HS-27A (cell line): Measurements from ENCODE around the gene ENTPD8.
"Not testable (repeated sequence)": the region's sequence is repeated elsewhere in the genome, so short reads cannot be mapped to it uniquely, and the experiment has no call there.

Experiments
- DNase-seq: peaks from one replicate; pipeline ENCODE4 v3.0.0-alpha.2; 2012; ENCODE audit warnings: low read depth, missing footprints

The ENTPD8 gene

DNA sequence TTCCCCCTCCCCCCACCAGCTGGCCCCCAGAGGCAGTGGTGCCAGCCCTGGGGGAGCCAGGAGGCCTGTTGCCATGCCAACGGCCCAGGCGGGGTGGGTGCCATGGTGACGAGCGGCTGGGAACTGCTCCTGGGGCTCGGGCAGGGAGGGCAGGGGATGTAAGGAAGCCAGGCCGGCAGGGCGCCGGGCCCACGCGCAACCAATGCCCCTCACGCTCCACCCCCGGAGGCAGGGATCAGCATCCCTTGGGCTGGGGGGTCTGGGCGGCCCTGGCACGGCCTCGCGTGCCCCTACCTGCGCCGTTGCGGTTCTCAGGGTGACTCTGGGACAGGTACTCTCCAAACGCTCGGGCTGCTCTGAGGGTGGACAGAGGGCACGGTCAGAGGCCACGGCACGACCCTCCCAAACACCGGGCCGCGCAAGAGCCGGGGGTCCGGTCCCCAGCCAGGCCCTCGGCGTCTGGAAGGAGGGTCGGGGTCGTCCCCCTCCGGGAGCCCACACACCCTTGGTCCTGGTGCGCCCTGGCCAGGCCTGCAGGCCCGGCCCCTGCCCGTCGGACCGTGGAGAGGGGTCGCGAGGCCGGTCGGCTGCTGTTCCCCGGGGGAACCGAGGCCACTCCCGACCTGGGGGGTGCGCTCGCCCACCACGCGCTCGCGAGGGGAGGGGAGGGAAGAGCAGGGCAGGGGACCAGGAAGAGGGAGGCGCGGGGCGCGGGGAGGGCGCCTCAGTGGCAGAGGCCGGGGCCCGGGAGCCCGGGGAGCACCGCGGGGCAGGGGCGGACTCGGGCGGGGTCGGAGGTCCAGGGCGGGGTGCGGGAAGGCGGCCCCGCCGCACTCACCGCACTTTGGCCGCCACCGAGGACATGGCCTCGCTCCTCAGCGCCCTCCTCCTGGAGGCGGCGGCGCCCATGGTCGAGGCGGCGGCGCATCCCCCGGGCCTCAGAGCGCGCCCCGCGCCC lies 17.3 kb upstream of the ENTPD8 start:
- no peak for DNase-seq

DNA sequence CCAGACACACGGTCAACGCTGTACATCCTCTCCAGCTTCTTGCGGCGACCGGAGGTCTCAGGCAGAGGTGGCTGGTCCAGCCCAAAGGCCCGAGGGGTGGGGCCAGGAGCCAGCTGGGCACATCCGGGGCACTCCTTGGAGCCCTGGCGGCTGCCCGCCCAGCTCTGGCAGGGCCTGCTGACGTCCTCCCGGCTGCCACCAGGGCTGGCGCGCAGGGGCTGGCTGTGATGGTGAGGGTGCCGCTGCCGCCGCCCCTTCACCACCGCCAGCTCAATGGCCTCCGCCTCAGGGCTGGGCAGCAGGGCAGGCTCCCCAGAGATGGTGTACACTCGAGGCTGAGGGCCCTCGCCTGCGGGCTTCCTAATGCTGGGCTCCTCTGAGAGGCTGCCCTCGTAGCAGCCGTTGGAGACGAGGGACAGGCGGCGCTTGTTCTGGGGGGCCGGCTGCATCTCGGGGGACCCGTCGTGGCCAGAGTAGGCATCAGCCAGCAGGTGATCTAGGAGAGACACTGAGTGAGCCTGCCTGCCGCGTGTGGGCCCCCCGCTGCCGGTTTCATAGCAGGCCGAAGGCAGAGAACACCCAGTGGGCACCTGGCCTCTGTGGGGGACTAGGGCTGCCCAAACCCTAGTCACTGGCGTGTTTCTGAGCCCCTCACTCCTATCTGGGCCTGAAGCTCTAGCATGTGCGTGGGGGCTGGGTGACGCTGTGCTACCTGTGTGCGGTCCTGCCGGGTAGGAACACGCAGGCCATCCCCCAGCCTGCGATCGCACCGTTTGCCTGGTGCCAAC lies 16.4 kb upstream of the ENTPD8 start:
- DNase-seq, result no peak

DNA sequence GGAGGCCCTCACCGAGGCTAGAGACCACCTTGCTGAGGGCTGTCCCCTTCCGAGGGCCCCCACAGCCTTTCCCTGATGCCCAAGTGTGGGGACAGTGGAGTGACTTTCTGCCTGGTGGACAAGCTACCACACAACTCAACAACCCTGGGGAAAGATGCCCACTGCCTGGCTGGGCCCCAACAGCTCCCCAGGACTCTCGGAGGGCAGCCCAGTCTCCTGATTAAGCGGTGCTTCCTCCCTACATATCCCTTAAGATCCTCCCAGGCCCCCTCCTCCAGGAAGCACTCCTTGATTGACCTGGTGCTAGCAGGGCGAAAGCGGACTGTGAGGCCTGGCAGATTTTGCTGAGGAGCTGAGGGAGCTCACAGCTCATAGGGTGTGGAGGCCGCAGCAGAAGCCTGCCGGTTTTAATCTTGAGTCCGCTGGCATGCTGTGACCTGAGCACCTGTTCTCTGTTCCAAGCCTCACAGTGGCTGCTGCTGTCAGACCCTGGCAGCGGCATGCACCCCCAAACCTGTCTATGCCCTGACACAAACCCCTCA lies 15.8 kb upstream of the ENTPD8 start:
- DNase-seq, result no peak

DNA sequence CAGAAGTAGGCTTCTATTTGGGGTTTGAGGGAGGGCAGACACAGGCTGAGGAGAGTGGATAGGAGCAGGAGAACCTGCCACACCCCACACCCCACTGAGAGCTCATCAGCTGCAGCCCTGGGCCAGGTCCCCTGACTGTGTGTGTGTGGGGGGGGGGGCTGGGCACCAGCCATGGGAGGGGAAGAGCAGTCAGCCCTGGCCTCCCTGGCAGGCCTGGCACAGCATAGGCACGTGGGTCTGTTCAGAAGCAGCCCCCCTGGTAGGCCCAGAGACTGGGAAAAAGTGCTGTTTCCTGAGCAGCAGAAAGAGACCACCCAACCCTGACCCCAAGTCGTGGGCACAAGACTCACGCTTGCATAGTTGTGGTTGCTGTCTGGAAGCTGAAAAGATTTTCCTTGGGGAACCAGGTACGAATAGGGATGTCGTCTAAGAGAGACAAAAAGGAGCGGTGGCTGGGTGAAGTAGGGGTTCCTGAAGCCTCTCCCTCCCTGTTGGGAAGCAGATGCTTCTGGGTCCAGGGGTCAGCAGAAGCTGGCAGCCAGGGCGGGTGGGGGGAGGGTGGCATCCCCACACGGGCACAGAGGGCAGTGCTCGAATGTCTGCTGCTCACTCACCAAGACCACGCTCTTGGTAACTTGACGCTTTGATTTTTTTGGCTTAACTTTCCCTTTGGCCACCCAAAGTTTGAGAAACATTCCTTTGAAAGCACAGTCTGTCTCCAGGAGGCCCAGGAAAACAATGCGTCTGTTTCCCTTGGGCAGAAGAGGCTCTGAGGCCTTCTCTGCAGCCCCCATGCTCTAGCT lies 15.1 kb upstream of the ENTPD8 start:
- DNase-seq, result no peak

DNA sequence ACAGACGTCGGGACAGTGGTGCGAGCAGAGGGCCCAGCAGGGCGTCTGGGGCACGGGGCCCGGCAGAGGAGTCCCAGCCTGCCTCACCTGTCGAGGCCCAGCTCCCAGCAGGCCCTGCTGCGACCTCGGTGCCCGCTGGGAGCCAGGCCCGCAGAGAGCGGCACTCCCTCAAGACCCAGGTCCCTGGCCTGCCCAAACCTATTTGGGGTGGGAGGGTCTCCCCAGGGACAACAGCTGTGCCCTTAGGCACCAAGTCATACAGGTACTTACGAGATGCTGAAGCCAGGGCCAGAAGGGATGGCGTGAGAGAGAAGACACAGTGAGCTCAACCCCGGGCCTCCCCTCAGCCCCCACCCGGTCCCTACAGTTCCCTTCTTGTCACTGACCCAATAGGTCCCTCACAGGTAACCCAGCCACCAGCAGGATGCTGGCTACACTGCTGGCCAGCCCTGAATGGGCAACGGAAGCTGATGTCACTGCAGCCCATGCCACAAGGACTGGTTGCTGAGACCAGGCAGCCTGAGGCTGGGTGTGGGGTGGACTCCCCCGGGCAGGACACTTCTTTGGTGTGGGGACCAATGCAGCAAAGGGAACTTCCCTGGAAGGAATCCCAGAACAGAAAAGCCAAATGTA lies 14.3 kb upstream of the ENTPD8 start:
- DNase-seq, result no peak

DNA sequence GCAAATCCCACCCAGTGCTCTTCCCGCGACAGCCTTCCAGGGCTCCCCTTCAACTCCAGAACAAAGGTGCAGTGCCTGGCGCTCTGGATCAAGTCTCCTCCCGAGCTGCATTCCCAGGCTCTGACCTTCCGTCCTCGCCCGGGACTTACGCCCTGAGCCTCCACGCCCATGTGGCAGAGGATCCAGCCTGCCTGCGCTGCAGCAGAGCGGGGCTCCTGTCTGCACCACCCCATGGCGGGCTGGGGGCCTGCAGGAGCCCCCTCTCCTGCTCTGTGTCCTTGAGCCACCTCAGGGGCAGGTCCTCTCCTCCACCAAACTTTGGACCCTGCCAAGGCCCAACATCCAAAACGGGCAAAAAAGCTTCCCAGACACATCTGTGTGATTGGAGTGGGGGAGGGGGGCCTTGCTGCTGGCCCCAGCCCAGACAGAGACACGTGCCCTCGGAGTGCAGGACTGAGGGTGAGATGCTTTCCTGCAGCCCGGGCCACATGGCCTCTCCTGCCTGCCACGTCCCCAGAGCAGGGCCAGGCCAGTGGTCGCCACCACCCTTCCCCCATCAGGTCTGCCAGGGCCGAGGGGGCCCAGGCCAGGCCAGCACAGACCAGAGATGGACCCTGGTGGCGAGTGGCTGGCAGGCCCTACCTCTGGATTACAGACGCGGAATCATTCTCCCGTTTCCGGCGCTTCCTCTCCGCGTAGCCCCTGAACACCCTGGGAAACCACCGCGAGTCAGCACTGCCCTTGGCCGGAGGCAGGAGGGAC lies 13.6 kb upstream of the ENTPD8 start:
- no peak for DNase-seq

DNA sequence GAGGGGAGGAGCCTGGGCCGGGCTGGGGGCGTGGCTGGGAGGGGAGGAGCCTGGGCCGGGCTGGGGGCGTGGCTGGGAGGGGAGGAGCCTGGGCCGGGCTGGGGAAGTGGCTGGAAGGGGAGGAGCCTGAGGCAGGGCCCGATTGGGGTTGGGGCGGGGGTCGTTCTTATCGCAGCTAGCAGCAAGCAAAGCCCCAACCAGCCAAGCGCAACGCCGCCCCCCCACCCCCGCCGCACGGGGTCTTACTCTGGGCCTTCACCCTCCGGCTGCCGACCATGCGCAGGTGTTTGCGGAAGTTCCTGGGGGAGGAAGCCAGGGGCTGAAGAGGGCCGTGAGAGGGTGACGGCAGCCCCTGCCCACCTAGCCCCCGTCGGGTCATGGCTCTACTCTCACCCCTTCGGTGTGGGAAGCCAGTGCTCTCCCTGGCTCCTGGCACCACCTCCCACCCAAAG lies 13.0 kb upstream of the ENTPD8 start:
- DNase-seq, result no peak

DNA sequence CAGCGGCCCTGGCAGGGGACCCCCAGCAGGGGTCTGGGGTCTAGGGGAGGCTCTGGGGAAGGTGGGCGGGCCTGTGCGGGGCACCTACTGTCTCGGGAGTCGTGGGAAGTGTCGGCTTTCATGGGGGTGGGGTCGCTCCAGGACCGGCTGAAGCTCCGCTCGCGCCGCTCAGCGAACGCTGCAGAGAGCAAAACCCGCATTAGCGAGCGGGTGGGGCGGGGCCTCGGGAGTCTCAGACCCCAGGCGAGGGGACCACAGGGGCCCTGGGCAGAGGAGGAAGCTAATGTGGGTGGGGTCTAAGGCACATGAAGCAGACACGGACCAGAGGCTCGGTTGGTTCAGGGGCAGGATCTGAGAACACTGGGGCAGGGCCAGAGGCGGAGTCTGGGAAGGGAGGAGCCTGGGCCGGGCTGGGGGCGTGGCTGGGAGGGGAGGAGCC lies 12.5 kb upstream of the ENTPD8 start:
- no peak for DNase-seq

DNA sequence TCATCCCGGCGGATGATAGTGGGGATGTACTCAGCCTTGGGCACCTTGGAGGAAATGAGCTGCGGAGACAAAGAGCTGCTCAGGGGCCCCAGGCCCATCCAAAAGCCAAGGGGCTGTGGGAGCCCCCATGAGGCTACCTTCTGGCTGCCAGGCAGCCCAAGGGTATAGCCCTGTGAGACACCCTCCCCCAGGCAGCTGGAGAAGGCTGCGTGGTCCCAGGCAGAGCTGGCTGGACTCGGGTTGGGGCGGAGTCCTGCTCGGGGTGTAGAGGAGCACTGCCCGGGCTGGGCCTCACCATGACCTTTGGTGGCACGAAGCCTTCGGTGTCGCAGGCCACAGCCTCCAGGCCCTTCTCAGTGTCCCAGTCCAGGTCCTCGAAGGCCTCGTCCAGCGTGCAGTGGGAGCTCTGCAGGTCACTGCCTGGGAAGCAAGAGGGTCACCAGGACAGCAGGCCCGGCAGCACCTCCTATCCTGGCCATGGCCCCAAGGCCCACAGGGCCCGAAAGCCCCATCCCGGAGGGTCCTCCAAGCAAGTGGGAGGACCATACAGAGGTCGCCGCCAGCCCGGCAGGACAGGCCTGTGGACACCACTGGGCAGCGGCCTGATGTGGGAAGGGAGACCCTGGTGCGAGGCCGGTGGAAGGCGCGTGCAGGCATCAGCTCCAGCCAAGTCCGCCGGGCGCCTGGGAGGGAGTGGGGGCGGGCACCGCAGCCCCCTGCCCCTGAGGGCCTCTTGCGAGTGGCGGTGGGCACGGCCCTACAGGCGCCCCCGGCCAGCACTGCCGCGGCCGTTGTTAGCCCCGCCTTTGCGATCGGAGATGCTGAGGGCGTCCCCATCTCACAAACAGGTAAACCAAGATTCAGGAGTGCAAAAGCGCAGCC lies 11.8 kb upstream of the ENTPD8 start:
- no peak for DNase-seq

DNA sequence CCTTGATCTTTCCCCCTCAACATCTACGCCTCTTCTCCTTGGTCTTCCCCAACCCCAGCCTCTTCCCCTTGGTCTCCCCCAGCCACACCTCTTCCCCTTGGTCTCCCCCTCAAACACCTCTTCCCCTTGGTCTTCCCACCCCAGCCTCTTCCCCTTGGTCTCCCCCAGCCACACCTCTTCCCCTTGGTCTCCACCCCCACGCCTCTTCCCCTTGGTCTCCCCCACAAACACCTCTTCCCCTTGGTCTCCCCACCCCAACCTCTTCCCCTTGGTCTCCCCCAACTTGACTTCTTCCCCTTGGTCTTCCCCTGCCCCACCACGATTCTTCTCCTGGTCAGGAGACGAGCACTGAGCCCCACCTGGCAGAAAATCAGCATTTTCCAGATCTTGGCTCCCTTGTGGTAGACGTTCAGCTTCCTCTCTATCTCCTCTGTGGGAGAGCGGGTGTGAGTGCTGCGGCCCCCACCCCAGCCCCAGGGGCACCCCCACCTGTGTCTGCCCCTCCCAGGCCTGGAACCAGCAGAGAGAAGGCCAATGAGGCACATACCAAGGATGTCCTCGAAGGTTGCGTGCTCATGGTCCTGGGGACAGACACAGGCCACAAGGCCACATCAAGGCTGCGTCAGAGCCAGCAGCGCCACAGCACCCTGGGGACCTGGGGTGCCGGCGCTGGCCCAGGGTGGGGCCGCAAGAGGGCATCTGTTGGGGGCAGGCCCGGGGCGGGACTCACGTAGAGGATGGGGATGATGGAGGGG lies 11.0 kb upstream of the ENTPD8 start:
- DNase-seq, result no peak

DNA sequence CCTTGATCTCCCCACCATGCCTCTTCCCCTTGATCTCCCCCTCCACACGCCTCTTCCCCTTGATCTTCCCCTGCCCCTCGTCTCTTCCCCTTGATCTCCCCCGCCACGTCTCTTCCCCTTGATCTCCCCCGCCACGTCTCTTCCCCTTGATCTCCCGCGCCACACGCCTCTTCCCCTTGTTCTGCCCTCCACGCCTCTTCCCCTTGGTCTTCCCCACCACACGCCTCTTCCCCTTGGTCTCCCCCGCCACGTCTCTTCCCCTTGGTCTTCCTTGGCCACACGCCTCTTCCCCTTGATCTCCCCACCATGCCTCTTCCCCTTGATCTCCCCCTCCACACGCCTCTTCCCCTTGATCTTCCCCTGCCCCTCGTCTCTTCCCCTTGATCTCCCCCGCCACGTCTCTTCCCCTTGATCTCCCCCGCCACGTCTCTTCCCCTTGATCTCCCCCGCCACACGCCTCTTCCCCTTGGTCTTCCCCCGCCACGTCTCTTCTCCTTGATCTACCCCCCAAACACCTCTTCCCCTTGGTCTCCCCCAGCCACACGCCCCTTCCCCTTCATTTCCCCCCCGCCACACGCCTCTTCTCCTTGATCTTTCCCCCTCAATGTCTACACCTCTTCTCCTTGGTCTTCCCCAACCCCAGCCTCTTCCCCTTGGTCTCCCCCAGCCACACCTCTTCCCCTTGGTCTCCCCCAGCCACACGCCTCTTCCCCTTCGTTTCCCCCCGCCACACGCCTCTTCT lies 10.3 kb upstream of the ENTPD8 start:
- not testable (repeated sequence) for DNase-seq

DNA sequence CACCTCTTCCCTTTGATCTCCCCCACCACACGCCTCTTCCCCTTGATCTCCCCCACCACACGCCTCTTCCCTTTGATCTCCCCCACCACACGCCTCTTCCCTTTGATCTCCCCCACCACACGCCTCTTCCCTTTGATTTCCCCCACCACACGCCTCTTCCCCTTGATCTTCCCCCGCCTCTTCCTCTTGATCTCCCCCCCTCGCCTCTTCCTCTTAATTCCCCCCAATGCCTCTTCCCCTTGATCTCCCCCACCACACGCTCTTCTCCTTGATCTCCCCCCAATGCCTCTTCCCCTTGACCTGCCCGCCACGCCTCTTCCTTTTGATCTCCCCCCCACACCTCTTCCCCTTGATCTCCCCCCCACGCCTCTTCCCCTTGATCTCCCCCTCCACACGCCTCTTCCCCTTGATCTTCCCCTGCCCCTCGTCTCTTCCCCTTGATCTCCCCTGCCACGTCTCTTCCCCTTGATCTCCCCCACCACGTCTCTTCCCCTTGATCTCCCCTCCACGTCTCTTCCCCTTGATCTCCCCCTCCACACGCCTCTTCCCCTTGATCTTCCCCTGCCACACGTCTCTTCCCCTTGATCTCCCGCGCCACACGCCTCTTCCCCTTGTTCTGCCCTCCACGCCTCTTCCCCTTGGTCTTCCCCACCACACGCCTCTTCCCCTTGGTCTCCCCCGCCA lies 9.5 kb upstream of the ENTPD8 start:
- DNase-seq, result not testable (repeated sequence)

DNA sequence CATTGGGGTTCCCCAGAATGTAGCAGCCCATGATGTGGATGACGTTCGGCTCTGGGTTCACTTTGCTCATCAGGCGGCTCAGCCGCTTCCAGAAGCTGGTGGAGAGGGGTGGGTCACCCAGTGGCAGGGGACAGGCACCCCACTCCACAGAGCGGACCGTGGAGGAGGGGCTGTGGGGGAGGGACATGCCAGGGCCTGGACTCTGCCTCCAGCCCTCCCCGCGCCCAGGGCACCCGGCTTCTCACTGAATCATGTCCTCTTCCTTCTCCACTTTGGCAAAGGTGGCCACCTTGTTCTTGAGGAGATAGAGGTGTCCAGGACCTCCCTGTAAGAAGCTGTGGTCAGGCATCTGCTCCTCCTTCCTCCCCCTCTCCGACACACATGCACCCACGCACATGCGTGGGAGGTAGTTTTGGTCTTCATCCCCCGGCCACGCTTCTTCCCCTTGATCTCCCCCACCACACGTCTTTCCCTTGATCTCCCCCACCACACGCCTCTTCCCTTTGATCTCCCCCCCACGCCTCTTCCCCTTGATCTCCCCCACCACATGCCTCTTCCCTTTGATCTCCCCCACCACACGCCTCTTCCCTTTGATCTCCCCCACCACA lies 8.9 kb upstream of the ENTPD8 start:
- DNase-seq, result no peak

DNA sequence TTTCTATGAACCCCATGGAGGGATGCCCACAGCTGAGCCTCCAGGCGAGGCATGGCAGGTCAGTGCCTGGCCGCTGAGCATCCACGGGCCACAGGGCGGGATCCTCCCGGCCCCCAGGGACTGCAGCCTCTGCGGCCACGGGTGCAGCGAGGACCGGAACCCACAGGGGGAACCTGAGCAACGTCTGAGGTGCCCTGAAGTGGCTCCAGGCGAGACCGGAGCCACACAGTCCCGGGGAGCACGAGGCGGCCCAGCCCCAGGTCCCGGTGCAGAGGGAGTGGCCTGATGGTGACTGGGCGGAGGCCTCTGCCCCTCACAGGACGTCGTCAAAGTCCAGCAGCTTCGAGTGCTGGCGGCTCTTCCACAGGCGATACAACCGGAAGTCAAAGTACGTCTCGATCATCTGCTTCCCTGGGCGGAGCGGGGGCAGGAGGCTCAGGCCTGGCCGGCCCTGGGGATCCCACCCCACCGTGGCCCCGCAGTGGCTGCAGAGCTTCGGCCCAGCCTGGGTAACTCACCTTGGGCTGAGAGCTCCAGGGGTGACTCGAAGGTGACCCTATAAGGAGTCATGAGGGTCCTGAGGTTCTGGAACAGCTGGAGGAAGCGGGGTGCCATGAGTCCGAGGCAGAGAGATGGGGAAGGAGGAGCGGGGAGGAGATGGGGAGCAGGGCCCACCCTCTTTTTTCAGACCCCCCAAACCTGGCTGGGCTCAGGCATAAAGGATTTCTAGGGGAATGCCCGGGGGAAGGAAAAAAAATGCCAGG lies 8.1 kb upstream of the ENTPD8 start:
- DNase-seq, result no peak

DNA sequence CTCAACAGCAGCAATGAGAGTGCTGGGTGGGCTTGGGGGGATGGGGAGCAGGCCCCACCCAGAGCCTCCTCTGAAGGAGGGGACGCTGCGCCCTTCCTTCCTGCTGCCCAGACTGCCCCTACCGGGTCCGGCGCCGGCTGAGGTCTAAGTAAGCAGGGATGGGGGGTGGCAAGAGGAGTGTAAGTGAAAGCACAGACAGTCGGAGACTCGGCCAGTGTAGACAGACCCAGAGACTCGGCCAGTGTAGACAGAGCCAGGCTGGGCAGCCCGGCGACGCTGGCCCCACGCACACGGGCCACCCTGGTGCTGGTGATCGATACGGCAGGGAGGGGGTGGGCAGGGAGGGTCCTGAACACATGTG lies 7.4 kb upstream of the ENTPD8 start:
- DNase-seq, result no peak
